NCI-H187 treated with DMSO at 0.1 percent for 48 hours (cell line): ENCODE data around the gene ATP10B.

Source experiments
- DNase-seq: peaks from one replicate; lab custom pipeline; 2025; lab: John Stamatoyannopoulos, UW

ATP10B gene

GRCh38 chr5:160513485-160513884 lies 338.5 kb downstream of the ATP10B start:
- DNase-seq, result no peak
